ENCODE measurements around the gene MEI1. TPM values are rescaled to one million over a fixed set of nuclear protein-coding genes. Genes with fewer than 3 reads are reported as not detected.
"Not testable (repeated sequence)": the region's sequence is repeated elsewhere in the genome, so short reads cannot be mapped to it uniquely, and the experiment has no call there.

MEI1 gene
- polyA plus RNA-seq, 1 donor from 2014 or later, result not detected

DNA sequence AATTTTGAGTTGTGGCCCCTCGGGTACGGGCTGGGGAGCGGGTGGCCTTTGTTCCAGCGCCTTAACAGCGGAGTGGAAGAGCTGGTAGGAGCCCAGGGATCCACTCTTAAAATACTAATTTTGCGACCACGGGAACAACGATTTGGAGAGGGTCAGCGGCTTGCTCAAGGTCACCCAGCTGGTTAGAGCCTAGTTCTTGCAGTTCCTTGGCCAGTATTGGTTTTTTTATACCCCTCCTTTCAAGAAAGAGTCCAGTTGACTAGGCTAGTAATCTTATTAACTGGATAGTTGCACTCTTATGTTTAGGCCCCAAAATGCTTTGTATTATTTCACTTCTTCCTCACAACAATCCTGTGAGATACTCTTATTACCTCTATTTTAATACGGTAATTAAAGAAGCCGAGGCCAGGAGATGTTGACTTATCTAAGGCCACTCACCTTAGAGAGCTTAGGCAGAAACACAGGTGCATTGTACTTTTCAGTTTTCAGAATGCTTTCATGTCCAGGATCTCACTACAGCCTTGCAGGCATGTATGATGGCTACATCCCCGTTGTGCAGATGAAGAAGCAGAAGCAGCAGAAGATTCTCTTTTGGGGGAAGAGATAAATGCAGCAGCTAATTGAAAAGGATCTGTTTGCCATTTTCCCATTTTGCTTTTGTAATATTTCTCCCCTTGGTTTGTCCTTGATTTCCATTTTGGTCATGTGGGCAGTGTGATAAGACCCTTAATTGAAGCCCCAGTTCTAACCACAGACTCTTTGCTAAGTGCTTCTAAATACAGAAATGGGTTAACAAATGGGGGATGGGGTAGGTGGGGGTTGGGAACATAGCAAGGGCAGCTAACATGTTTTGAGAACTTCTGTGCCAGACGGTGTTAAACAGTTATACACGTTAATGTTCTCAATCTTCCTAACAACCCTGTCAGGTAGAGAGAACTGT lies 135.0 kb downstream of the MEI1 start:
- peaks cover 7% of the 10 kb centered on the region for H3K36me3 ChIP-seq (ENCODE audit: insufficient read depth, low read length)
- H2AFZ ChIP-seq (ENCODE audit: low read depth, low read length), result no peak overlapping the region
- H3K27ac ChIP-seq (ENCODE audit: low read length), result peak overlapping the region; percentile 99
- H3K79me2 ChIP-seq (replicated peaks; ENCODE audit: insufficient read depth, low read length), result peaks cover 59% of the 10 kb centered on the region
- no peaks in the 10 kb centered on the region for H3K9me3 ChIP-seq (ENCODE audit: low read length)
- no peaks in the 10 kb centered on the region for H3K9me2 ChIP-seq (ENCODE audit: insufficient read depth, low read length)
- peak overlapping the region; percentile 98 for H3K9ac ChIP-seq (ENCODE audit: low read length)
- H4K20me1 ChIP-seq (ENCODE audit: insufficient read depth), result no peaks in the 10 kb centered on the region
- peak overlapping the region; percentile 99 for H3K4me2 ChIP-seq (ENCODE audit: low read length)
- TF ChIP-seq MXI1 (conservative IDR thresholded peaks at IDR 0.05; ENCODE audit: poor library complexity, severe bottlenecking) (no peak), EP300 (conservative IDR thresholded peaks at IDR 0.05; ENCODE audit: poor library complexity, severe bottlenecking) (peak; percentile 38), SMC3 (conservative IDR thresholded peaks at IDR 0.05; ENCODE audit: poor library complexity) (no peak), POLR2AphosphoS5 (IDR thresholded peaks at IDR 0.05) (peak; percentile 39), RAD21 (conservative IDR thresholded peaks at IDR 0.05) (no peak), TAF1 (IDR thresholded peaks at IDR 0.05; ENCODE audit: low read depth) (no peak), EZH2 (IDR thresholded peaks at IDR 0.05; ENCODE audit: borderline replicate concordance, insufficient read depth, low read length, poor library complexity, severe bottlenecking) (no peak)
- TF ChIP-seq, protein P1, sequence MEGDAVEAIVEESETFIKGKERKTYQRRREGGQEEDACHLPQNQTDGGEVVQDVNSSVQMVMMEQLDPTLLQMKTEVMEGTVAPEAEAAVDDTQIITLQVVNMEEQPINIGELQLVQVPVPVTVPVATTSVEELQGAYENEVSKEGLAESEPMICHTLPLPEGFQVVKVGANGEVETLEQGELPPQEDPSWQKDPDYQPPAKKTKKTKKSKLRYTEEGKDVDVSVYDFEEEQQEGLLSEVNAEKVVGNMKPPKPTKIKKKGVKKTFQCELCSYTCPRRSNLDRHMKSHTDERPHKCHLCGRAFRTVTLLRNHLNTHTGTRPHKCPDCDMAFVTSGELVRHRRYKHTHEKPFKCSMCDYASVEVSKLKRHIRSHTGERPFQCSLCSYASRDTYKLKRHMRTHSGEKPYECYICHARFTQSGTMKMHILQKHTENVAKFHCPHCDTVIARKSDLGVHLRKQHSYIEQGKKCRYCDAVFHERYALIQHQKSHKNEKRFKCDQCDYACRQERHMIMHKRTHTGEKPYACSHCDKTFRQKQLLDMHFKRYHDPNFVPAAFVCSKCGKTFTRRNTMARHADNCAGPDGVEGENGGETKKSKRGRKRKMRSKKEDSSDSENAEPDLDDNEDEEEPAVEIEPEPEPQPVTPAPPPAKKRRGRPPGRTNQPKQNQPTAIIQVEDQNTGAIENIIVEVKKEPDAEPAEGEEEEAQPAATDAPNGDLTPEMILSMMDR (IDR thresholded peaks at IDR 0.05; ENCODE audit: poor library complexity, severe bottlenecking), result no peak
- TF ChIP-seq, protein P2, sequence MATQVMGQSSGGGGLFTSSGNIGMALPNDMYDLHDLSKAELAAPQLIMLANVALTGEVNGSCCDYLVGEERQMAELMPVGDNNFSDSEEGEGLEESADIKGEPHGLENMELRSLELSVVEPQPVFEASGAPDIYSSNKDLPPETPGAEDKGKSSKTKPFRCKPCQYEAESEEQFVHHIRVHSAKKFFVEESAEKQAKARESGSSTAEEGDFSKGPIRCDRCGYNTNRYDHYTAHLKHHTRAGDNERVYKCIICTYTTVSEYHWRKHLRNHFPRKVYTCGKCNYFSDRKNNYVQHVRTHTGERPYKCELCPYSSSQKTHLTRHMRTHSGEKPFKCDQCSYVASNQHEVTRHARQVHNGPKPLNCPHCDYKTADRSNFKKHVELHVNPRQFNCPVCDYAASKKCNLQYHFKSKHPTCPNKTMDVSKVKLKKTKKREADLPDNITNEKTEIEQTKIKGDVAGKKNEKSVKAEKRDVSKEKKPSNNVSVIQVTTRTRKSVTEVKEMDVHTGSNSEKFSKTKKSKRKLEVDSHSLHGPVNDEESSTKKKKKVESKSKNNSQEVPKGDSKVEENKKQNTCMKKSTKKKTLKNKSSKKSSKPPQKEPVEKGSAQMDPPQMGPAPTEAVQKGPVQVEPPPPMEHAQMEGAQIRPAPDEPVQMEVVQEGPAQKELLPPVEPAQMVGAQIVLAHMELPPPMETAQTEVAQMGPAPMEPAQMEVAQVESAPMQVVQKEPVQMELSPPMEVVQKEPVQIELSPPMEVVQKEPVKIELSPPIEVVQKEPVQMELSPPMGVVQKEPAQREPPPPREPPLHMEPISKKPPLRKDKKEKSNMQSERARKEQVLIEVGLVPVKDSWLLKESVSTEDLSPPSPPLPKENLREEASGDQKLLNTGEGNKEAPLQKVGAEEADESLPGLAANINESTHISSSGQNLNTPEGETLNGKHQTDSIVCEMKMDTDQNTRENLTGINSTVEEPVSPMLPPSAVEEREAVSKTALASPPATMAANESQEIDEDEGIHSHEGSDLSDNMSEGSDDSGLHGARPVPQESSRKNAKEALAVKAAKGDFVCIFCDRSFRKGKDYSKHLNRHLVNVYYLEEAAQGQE (IDR thresholded peaks at IDR 0.05; ENCODE audit: borderline replicate concordance), result peak; percentile 31
- peak overlapping the region; percentile 98 for H3K4me3 ChIP-seq (ENCODE audit: low read length)
- peaks cover 8% of the 10 kb centered on the region for H3F3A ChIP-seq (ENCODE audit: insufficient read depth, low read length, poor library complexity, severe bottlenecking)
- H3K27me3 ChIP-seq (ENCODE audit: insufficient read depth, low read depth, low read length), result no peaks in the 10 kb centered on the region

DNA sequence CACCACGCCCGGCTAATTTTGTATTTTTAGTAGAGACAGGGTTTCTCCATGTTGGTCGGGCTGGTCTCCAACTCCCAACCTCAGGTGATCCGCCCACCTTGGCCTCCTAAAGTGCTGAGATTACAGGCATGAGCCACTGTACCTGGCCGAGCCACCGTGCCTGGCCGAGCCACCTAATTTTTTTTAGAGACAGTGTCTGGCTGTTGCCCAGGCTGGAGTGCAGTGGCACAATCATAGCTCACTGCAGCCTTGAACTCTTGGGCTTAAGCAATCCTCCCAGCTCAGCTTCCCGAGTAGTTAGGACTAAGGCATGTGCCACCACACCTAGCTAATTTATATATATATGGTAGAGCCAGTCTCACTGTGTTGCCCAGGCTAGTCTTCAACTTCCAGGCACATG lies 136.2 kb downstream of the MEI1 start:
- Histone ChIP-seq H3K4me3 (ENCODE audit: low read length) (peak overlapping the region; percentile 98), H3K79me2 (replicated peaks; ENCODE audit: insufficient read depth, low read length) (peaks cover 70% of the 10 kb centered on the region), H3K27ac (ENCODE audit: low read length) (peak overlapping the region; percentile 3)
- not testable (repeated sequence) for H3K9me3 ChIP-seq (ENCODE audit: low read length); H3K4me2 ChIP-seq (ENCODE audit: low read length); H3K9me2 ChIP-seq (ENCODE audit: insufficient read depth, low read length); H2AFZ ChIP-seq (ENCODE audit: low read depth, low read length); H3K9ac ChIP-seq (ENCODE audit: low read length); H3F3A ChIP-seq (ENCODE audit: insufficient read depth, low read length, poor library complexity, severe bottlenecking); H3K36me3 ChIP-seq (ENCODE audit: insufficient read depth, low read length); H4K20me1 ChIP-seq (ENCODE audit: insufficient read depth); H3K27me3 ChIP-seq (ENCODE audit: insufficient read depth, low read depth, low read length)
